Fibroblast of the aortic adventitia (primary cell): Measurements from ENCODE around the gene MAML3. TPM values are rescaled to one million over a fixed set of nuclear protein-coding genes. Genes with fewer than 3 reads are reported as not detected.

Experiments used
- DNase-seq: peaks from one replicate; pipeline ENCODE4 v3.0.0-alpha.2; 2010; ENCODE audit warnings: low read depth
- H3K4me3 ChIP-seq: 2 replicates; pipeline ENCODE4 v1.5.1; 2011; ENCODE audit warnings: low read depth, mild to moderate bottlenecking, control low read depth, low read length, moderate library complexity
- CTCF ChIP-seq: IDR thresholded peaks from 2 replicates; pipeline ENCODE4 v1.5.1; 2011; ENCODE audit warnings: mild to moderate bottlenecking, low read length, control low read depth, inconsistent platforms; ENCODE audit not compliant: insufficient read depth
- total RNA-seq: library from RNA; depleted of rRNA; stranded (reverse); fragments of >200 nt; gene quantifications from 2 replicates; pipeline ENCODE4 v1.2.3, GENCODE V29; 2012; ENCODE audit warnings: low replicate concordance

MAML3 gene
- total RNA-seq, 1 donor, result 4.6 TPM

GRCh38 chr4:140085881-140086280 lies 68.1 kb downstream of the MAML3 start:
- no peak for TF ChIP-seq CTCF
- no peak overlapping the region for H3K4me3 ChIP-seq
- no peak for DNase-seq

- no peak for DNase-seq
Observed at GRCh38 chr4:140085062-140085622, 68.8 kb downstream of the MAML3 start.

GRCh38 chr4:140084385-140084784 lies 69.6 kb downstream of the MAML3 start:
- no peak for DNase-seq
- TF ChIP-seq CTCF, result no peak
- H3K4me3 ChIP-seq, result no peak overlapping the region

More at GRCh38 chr4:140085062-140085622, 68.8 kb downstream of the MAML3 start:
- H3K4me3 ChIP-seq, result no peak overlapping the region
- TF ChIP-seq CTCF, result no peak

GRCh38 chr4:140082391-140082755 lies 71.6 kb downstream of the MAML3 start:
- no peak for DNase-seq
- TF ChIP-seq CTCF, result no peak
- H3K4me3 ChIP-seq, result no peak overlapping the region

- TF ChIP-seq CTCF, result no peak
- DNase-seq, result no peak
- H3K4me3 ChIP-seq, result no peak overlapping the region
Observed at GRCh38 chr4:140081641-140082390, 72.2 kb downstream of the MAML3 start.

GRCh38 chr4:140080883-140081282 lies 73.1 kb downstream of the MAML3 start:
- DNase-seq, result no peak
- H3K4me3 ChIP-seq, result no peak overlapping the region
- TF ChIP-seq CTCF, result no peak
